ENCODE measurements around the gene CMTR2. TPM values are rescaled to one million over a fixed set of nuclear protein-coding genes. Genes with fewer than 3 reads are reported as not detected.

The CMTR2 gene
- total RNA-seq, 1 donor from 2014 or later = 50.4 TPM

GRCh38 chr16:71276589-71277334 lies 12.4 kb downstream of the CMTR2 start:
- DNase-seq = no peak

GRCh38 chr16:71273384-71273783 lies 15.8 kb downstream of the CMTR2 start:
- DNase-seq = no peak

- no peak for DNase-seq
Observed at GRCh38 chr16:71264299-71264698, 24.9 kb downstream of the CMTR2 start.

GRCh38 chr16:71263582-71263981 lies 25.6 kb downstream of the CMTR2 start:
- no peak for DNase-seq

GRCh38 chr16:71262391-71262790 lies 26.8 kb downstream of the CMTR2 start:
- no peak for DNase-seq

GRCh38 chr16:71260995-71261394 lies 28.2 kb downstream of the CMTR2 start:
- no peak for DNase-seq

GRCh38 chr16:71259086-71259485 lies 30.1 kb downstream of the CMTR2 start:
- DNase-seq = no peak

GRCh38 chr16:71258372-71258771 lies 30.8 kb downstream of the CMTR2 start:
- no peak for DNase-seq

GRCh38 chr16:71257768-71258167 lies 31.4 kb downstream of the CMTR2 start:
- no peak for DNase-seq

GRCh38 chr16:71255721-71256120 lies 33.5 kb downstream of the CMTR2 start:
- peak; percentile 21 for DNase-seq

GRCh38 chr16:71254832-71255525 lies 34.2 kb downstream of the CMTR2 start:
- no peak for DNase-seq

- no peak for DNase-seq
Observed at GRCh38 chr16:71250461-71251235, 38.6 kb downstream of the CMTR2 start.

GRCh38 chr16:71249399-71249798 lies 39.8 kb downstream of the CMTR2 start:
- DNase-seq = no peak

GRCh38 chr16:71247478-71247877 lies 41.7 kb downstream of the CMTR2 start:
- no peak for DNase-seq

- DNase-seq = no peak
Observed at GRCh38 chr16:71246309-71246708, 42.9 kb downstream of the CMTR2 start.

- DNase-seq = no peak
Observed at GRCh38 chr16:71244521-71244920, 44.7 kb downstream of the CMTR2 start.

GRCh38 chr16:71242601-71243000 lies 46.6 kb downstream of the CMTR2 start:
- no peak for DNase-seq

- no peak for DNase-seq
Observed at GRCh38 chr16:71242036-71242435, 47.2 kb downstream of the CMTR2 start.

Other genes starting within 250 kb of the CMTR2 start
- 26.5 TPM for gene HYDIN, start 58.7 kb downstream of the CMTR2 start, total RNA-seq
- gene CALB2, start 69.3 kb upstream of the CMTR2 start, total RNA-seq = 9.2 TPM
- not detected for gene TLE7, start 152.7 kb upstream of the CMTR2 start, total RNA-seq
- 23.4 TPM for gene ZNF23, start 172.8 kb upstream of the CMTR2 start, total RNA-seq
- gene ZNF19, start 199.9 kb upstream of the CMTR2 start, total RNA-seq = 8.7 TPM
- not detected for gene CHST4, start 237.0 kb upstream of the CMTR2 start, total RNA-seq

Measured in occipital lobe (tissue), 2 donors.